Adrenal gland (tissue), 5 donors: ENCODE data around the gene FHL5.

ENCODE experiments used
- POLR2A ChIP-seq, 2 donors: fragments of 450-650 bp; IDR thresholded peaks; one replicate each; pipeline ENCODE4 v1.6.1; 2017; ENCODE audit warnings: antibody characterized with exemption in 2 of 2, mild to moderate bottlenecking in 2 of 2, moderate library complexity in 1 of 2
- TF ChIP-seq, protein P1 (sequence below), 6 experiments: fragments of 450-650 bp in 4 of 6; fragments of 200-600 bp in 2 of 6; sonication (generic) in 1 of 6; IDR thresholded peaks; 1 replicate in 5 of 6; 2 replicates in 1 of 6; pipeline versions ENCODE4 v1.5.1 to v1.8.0; 2016 to 2021; ENCODE audit warnings: antibody characterized with exemption in 6 of 6, mild to moderate bottlenecking in 2 of 6, moderate library complexity in 1 of 6
- donor health status: DM: no; HTN: no; CAD: no.

DNA sequence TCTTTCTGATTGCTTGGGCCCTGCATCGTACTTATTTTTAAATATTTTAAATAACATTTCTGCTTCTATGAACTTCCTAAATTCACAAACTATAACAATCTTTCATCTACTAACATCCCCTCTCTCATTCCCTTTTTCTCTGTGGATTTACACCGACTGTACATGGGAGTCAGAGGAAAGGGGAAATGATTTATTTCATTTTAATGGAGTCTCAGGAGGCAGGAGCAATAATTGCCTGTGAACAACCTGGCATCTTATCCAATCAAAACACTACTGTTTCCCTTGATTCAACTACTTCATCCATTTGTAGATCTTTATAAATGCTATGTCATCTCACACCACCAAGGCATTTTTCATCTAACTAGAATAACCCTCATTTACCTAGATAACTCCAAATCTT, 89.6 kb downstream of the FHL5 start:
- no peak for TF ChIP-seq POLR2A (IDR thresholded peaks at IDR 0.05)
- TF ChIP-seq, protein P1, sequence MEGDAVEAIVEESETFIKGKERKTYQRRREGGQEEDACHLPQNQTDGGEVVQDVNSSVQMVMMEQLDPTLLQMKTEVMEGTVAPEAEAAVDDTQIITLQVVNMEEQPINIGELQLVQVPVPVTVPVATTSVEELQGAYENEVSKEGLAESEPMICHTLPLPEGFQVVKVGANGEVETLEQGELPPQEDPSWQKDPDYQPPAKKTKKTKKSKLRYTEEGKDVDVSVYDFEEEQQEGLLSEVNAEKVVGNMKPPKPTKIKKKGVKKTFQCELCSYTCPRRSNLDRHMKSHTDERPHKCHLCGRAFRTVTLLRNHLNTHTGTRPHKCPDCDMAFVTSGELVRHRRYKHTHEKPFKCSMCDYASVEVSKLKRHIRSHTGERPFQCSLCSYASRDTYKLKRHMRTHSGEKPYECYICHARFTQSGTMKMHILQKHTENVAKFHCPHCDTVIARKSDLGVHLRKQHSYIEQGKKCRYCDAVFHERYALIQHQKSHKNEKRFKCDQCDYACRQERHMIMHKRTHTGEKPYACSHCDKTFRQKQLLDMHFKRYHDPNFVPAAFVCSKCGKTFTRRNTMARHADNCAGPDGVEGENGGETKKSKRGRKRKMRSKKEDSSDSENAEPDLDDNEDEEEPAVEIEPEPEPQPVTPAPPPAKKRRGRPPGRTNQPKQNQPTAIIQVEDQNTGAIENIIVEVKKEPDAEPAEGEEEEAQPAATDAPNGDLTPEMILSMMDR (IDR thresholded peaks at IDR 0.05), result no peak
